SK-N-SH treated with all-trans-retinoic acid at 6 μM for 48 hours (cell line): ENCODE data around the gene HSPB7.

ENCODE experiments used
- ATAC-seq: fragments of 200-7000 bp; cut with Tn5 transposase; 3 replicates; pipeline ENCODE4 v1.9.1; 2020; ENCODE audit warnings: mild to moderate bottlenecking, moderate library complexity
- ARNTL ChIP-seq: fragments of 450-650 bp; formaldehyde crosslinking; IDR thresholded peaks from 2 replicates; pipeline ENCODE4 v1.5.0; 2020; ENCODE audit warnings: low read depth, mild to moderate bottlenecking, moderate library complexity, borderline replicate concordance
- BACH2 ChIP-seq: fragments of 250-450 bp; sonication (Bioruptor Pico); IDR thresholded peaks from 2 replicates; pipeline ENCODE4 v1.9.0; 2021; ENCODE audit warnings: mild to moderate bottlenecking, borderline replicate concordance
- CREB5 ChIP-seq: fragments of 250-450 bp; sonication (Bioruptor Pico); IDR thresholded peaks from 2 replicates; pipeline ENCODE4 v1.5.1; 2020; ENCODE audit warnings: low read depth, mild to moderate bottlenecking, moderate library complexity
- CSRNP3 ChIP-seq: fragments of 250-450 bp; sonication (Bioruptor Pico); IDR thresholded peaks from 2 replicates; pipeline ENCODE4 v1.5.1; 2021; ENCODE audit warnings: mild to moderate bottlenecking, moderate library complexity
- ISL1 ChIP-seq: fragments of 250-450 bp; sonication (Bioruptor Pico); IDR thresholded peaks from 2 replicates; pipeline ENCODE4 v2.1.2; 2022; ENCODE audit warnings: mild to moderate bottlenecking, moderate library complexity
- OSR1 ChIP-seq: fragments of 250-450 bp; sonication (Bioruptor Pico); IDR thresholded peaks from 2 replicates; pipeline ENCODE4 v1.8.0; 2022; ENCODE audit warnings: moderate library complexity, mild to moderate bottlenecking, inconsistent platforms
- PATZ1 ChIP-seq: fragments of 250-450 bp; sonication (Bioruptor Pico); IDR thresholded peaks from 2 replicates; pipeline ENCODE4 v1.8.0; 2020; ENCODE audit warnings: mild to moderate bottlenecking, moderate library complexity, borderline replicate concordance
- POU6F1 ChIP-seq: fragments of 250-450 bp; sonication (Bioruptor Pico); IDR thresholded peaks from 2 replicates; pipeline ENCODE4 v1.8.0; 2021; ENCODE audit warnings: low read depth, mild to moderate bottlenecking, moderate library complexity, borderline replicate concordance
- RARB ChIP-seq: fragments of 250-450 bp; sonication (Bioruptor Pico); IDR thresholded peaks from 2 replicates; pipeline ENCODE4 v1.8.0; 2021; ENCODE audit warnings: mild to moderate bottlenecking, moderate library complexity
- TCF4 ChIP-seq: fragments of 250-450 bp; sonication (Bioruptor Pico); IDR thresholded peaks from 2 replicates; pipeline ENCODE4 v1.8.0; 2021; ENCODE audit warnings: mild to moderate bottlenecking, moderate library complexity, borderline replicate concordance
- TOX ChIP-seq: fragments of 250-450 bp; sonication (Bioruptor Pico); IDR thresholded peaks from 2 replicates; pipeline ENCODE4 v1.8.0; 2021; ENCODE audit warnings: mild to moderate bottlenecking, moderate library complexity, borderline replicate concordance
- TSHZ2 ChIP-seq: fragments of 250-450 bp; sonication (Bioruptor Pico); IDR thresholded peaks from 2 replicates; pipeline ENCODE4 v1.5.0; 2020; ENCODE audit warnings: mild to moderate bottlenecking, moderate library complexity
- ZFP30 ChIP-seq: fragments of 450-650 bp; formaldehyde crosslinking; IDR thresholded peaks from 2 replicates; pipeline ENCODE4 v1.5.0; 2022; ENCODE audit warnings: mild to moderate bottlenecking, moderate library complexity
- ZNF565 ChIP-seq: fragments of 450-650 bp; formaldehyde crosslinking; conservative IDR thresholded peaks from 2 replicates; pipeline ENCODE4 v1.5.0; 2020; ENCODE audit warnings: low read depth, mild to moderate bottlenecking, moderate library complexity
- ZNF70 ChIP-seq: fragments of 450-650 bp; formaldehyde crosslinking; IDR thresholded peaks from 2 replicates; pipeline ENCODE4 v1.5.0; 2020; ENCODE audit warnings: mild to moderate bottlenecking, moderate library complexity
- ZNF8 ChIP-seq: fragments of 450-650 bp; formaldehyde crosslinking; IDR thresholded peaks from 2 replicates; pipeline ENCODE4 v1.5.0; 2020; ENCODE audit warnings: mild to moderate bottlenecking, moderate library complexity

The HSPB7 gene

GRCh38 chr1:15997637-15998280 is 20.1 kb downstream of the HSPB7 start (continued):
- TF ChIP-seq PATZ1 (CRISPR knock-in tag) (no peak), ZFP30 (CRISPR knock-in tag) (no peak), RARB (CRISPR knock-in tag) (no peak)

GRCh38 chr1:15997076-15997585 is 20.7 kb downstream of the HSPB7 start:
- no peak for TF ChIP-seq TOX (CRISPR knock-in tag)
- TF ChIP-seq ZNF8 (CRISPR knock-in tag): no peak
- TF ChIP-seq ARNTL (CRISPR knock-in tag): no peak
- TF ChIP-seq ZNF70 (CRISPR knock-in tag): no peak
- TF ChIP-seq OSR1: no peak
- no peak for TF ChIP-seq TCF4 (CRISPR knock-in tag)
- no peak for TF ChIP-seq BACH2
- TF ChIP-seq POU6F1 (CRISPR knock-in tag): no peak
- no peak for TF ChIP-seq CSRNP3
- no peak for ATAC-seq

- TF ChIP-seq CREB5 (CRISPR knock-in tag) (no peak), TCF4 (CRISPR knock-in tag) (no peak), ISL1 (CRISPR knock-in tag) (no peak), RARB (CRISPR knock-in tag) (no peak)
- ATAC-seq: peak; percentile 98
These were observed 23.1 kb downstream of the HSPB7 start for GRCh38 chr1:15994590-15995351.

- TF ChIP-seq TOX (CRISPR knock-in tag): no peak
- TF ChIP-seq TSHZ2 (CRISPR knock-in tag): no peak
- TF ChIP-seq ZNF565: no peak
- TF ChIP-seq ISL1 (CRISPR knock-in tag): no peak
- TF ChIP-seq ZNF70 (CRISPR knock-in tag): no peak
- TF ChIP-seq CREB5 (CRISPR knock-in tag): no peak
- TF ChIP-seq POU6F1 (CRISPR knock-in tag): no peak
- no peak for TF ChIP-seq CSRNP3
- TF ChIP-seq ARNTL (CRISPR knock-in tag): no peak
- no peak for TF ChIP-seq ZFP30 (CRISPR knock-in tag)
- ATAC-seq: peak; percentile 10
These were observed 23.8 kb downstream of the HSPB7 start for GRCh38 chr1:15994081-15994480.
